Keratinocyte (primary cell): ENCODE measurements around the gene PARD3B. TPM values are rescaled to one million over a fixed set of nuclear protein-coding genes. Genes with fewer than 3 reads are reported as not detected.
A peak's percentile ranks its signal among the peaks of the same experiment; 100 is the strongest.

Experiments
- DNase-seq: peaks from one replicate; pipeline ENCODE4 v3.0.0-alpha.2; 2011; ENCODE audit warnings: low read depth, missing footprints, low spot score
- FAIRE-seq: peaks from 2 replicates; lab custom pipeline; 2011; peaks lifted over from hg19 to GRCh38; lab: Jason Lieb, UNC
- H2AFZ ChIP-seq: 2 replicates; pipeline ENCODE4 v1.6.0; 2012; ENCODE audit warnings: low read length, control low read depth, inconsistent platforms; ENCODE audit not compliant: control insufficient read depth
- H3K27ac ChIP-seq: 2 replicates; pipeline ENCODE4 v1.5.1; 2011; ENCODE audit warnings: low read length; ENCODE audit not compliant: control insufficient read depth, insufficient read depth
- H3K27me3 ChIP-seq: 3 replicates; pipeline ENCODE4 v1.6.0; 2011; ENCODE audit warnings: low read length; ENCODE audit not compliant: control insufficient read depth, insufficient read depth; ENCODE audit errors: extremely low read depth
- H3K36me3 ChIP-seq, 2 experiments: 2 replicates in 1 of 2; 3 replicates in 1 of 2; pipeline ENCODE4 v1.5.1; 2011; ENCODE audit warnings: low read length in 2 of 2, mild to moderate bottlenecking in 1 of 2; ENCODE audit not compliant: control insufficient read depth in 2 of 2, insufficient read depth in 2 of 2; ENCODE audit errors: extremely low read depth in 1 of 2
- H3K4me1 ChIP-seq: 3 replicates; pipeline ENCODE4 v1.5.1; 2011; ENCODE audit warnings: low read length; ENCODE audit not compliant: control insufficient read depth, insufficient read depth; ENCODE audit errors: extremely low read depth
- H3K4me2 ChIP-seq: 3 replicates; pipeline ENCODE4 v1.6.0; 2011; ENCODE audit warnings: low read depth, low read length; ENCODE audit not compliant: control insufficient read depth, insufficient read depth; ENCODE audit errors: extremely low read depth
- H3K4me3 ChIP-seq, 3 experiments: fragments of 200-600 bp in 1 of 3; sonication (generic) in 1 of 3; 2 replicates in 2 of 3; 3 replicates in 1 of 3; pipeline ENCODE4 v1.5.1; 2011 to 2016; ENCODE audit warnings: low read length in 3 of 3, mild to moderate bottlenecking in 3 of 3, control low read depth in 2 of 3, inconsistent platforms in 1 of 3, low read depth in 1 of 3, mixed read lengths in 1 of 3, mixed run types in 1 of 3, moderate library complexity in 1 of 3; ENCODE audit not compliant: control insufficient read depth in 2 of 3, insufficient read depth in 2 of 3; ENCODE audit errors: extremely low read depth in 1 of 3
- H3K79me2 ChIP-seq: 2 replicates; pipeline ENCODE4 v1.6.0; 2012; ENCODE audit warnings: low read length; ENCODE audit not compliant: control insufficient read depth, insufficient read depth
- H3K9ac ChIP-seq: 3 replicates; pipeline ENCODE4 v1.6.0; 2011; ENCODE audit warnings: low read length; ENCODE audit not compliant: control insufficient read depth, insufficient read depth; ENCODE audit errors: extremely low read depth
- H3K9me1 ChIP-seq: 3 replicates; pipeline ENCODE4 v1.6.0; 2011; ENCODE audit warnings: low read length; ENCODE audit not compliant: control insufficient read depth, insufficient read depth; ENCODE audit errors: extremely low read depth
- H3K9me3 ChIP-seq: 2 replicates; pipeline ENCODE4 v1.5.1; 2012; ENCODE audit warnings: low read depth, low read length; ENCODE audit not compliant: control insufficient read depth
- H4K20me1 ChIP-seq: 3 replicates; pipeline ENCODE4 v1.6.0; 2011; ENCODE audit warnings: low read length; ENCODE audit not compliant: control insufficient read depth, insufficient read depth; ENCODE audit errors: extremely low read depth
- EZH2 ChIP-seq: IDR thresholded peaks from one replicate; pipeline ENCODE4 v1.6.1; 2012; ENCODE audit warnings: inconsistent platforms, mild to moderate bottlenecking, low read length, moderate library complexity
- dilution Hi-C: fragments of 300-500 bp; cut with MboI; formaldehyde crosslinking; loops from one replicate; pipeline ENCODE4 v1.7.0; 2020; ENCODE audit warnings: low sequenced_read_pairs; ENCODE audit not compliant: extremely low pct_ligation_motif_present
- polyA plus RNA-seq, 5 experiments: library from polyadenylated mRNA; depleted of rRNA in 3 of 5; stranded (reverse) in 3 of 5; stranded (forward) in 1 of 5; unstranded in 1 of 5; fragments of >200 nt; gene quantifications; 1 replicate in 1 of 5; 2 replicates in 3 of 5; 3 replicates in 1 of 5; pipeline versions ENCODE4 v1.2.1 to v1.2.3, GENCODE V29; 2011 to 2012; ENCODE audit warnings: missing spikeins in 2 of 5, low read depth in 1 of 5, low replicate concordance in 1 of 5
- TF ChIP-seq, protein P1 (sequence below), 3 experiments: IDR thresholded peaks in 1 of 3; conservative IDR thresholded peaks in 1 of 3; optimal IDR thresholded peaks in 1 of 3; 2 replicates in 2 of 3; 3 replicates in 1 of 3; pipeline versions ENCODE3 to v1.5.1; 2011; ENCODE audit warnings: low read length in 3 of 3, mild to moderate bottlenecking in 3 of 3, moderate library complexity in 2 of 3, control low read depth in 1 of 3, inconsistent platforms in 1 of 3; ENCODE audit not compliant: insufficient read depth in 2 of 3; ENCODE audit errors: extremely low read depth in 1 of 3

PARD3B gene
- polyA plus RNA-seq, 1 donor (not counting 4 experiments of a cell fraction or from before 2014, with no cell fraction given): 1.2 TPM

DNA sequence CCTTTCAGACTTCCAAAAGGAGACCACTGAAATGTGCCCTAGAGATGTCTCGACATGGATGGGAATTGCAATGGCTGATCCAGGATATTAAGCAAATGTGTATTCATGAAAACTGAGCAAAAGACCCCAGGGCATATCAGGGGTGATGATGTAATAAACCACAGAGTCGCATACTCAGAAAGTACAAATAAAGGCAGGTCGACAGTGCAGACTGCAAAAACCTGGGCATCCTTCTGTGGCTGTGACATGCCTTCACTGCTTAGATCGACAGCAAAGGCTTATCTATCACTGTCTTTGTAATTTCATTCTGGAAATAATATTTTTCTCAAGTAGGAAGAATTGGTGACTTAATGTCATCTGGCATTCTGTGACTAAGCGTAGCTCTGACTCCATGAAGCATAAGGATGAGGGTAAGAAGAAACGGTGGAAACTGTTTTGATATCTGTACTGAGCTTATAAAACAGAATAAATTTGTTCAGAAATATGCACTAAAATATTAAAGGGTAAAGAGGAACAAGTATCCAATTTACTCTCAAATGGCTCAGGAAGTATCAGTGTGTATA, 1021.4 kb downstream of the PARD3B start:
- H4K20me1 ChIP-seq: no peaks in the 10 kb centered on the region
- H2AFZ ChIP-seq: no peak overlapping the region
- TF ChIP-seq, protein P1, sequence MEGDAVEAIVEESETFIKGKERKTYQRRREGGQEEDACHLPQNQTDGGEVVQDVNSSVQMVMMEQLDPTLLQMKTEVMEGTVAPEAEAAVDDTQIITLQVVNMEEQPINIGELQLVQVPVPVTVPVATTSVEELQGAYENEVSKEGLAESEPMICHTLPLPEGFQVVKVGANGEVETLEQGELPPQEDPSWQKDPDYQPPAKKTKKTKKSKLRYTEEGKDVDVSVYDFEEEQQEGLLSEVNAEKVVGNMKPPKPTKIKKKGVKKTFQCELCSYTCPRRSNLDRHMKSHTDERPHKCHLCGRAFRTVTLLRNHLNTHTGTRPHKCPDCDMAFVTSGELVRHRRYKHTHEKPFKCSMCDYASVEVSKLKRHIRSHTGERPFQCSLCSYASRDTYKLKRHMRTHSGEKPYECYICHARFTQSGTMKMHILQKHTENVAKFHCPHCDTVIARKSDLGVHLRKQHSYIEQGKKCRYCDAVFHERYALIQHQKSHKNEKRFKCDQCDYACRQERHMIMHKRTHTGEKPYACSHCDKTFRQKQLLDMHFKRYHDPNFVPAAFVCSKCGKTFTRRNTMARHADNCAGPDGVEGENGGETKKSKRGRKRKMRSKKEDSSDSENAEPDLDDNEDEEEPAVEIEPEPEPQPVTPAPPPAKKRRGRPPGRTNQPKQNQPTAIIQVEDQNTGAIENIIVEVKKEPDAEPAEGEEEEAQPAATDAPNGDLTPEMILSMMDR (optimal IDR thresholded peaks at IDR 0.05 in 1 of 3, IDR thresholded peaks at IDR 0.05 in 1 of 3, conservative IDR thresholded peaks at IDR 0.05 in 1 of 3; ENCODE audit: extremely low read depth in 1 of 3, insufficient read depth in 2 of 3, low read length in 3 of 3): no peak
- no peak for TF ChIP-seq EZH2
- no peaks in the 10 kb centered on the region for H3K9me3 ChIP-seq
- H3K27ac ChIP-seq: no peak overlapping the region
- no peaks in the 10 kb centered on the region for H3K9me1 ChIP-seq
- dilution Hi-C loops: no loop called here
- DNase-seq: no peak
- no peak for FAIRE-seq
- H3K9ac ChIP-seq: no peak overlapping the region
- H3K36me3 ChIP-seq: no peaks in the 10 kb centered on the region
- H3K4me1 ChIP-seq: peaks cover 5% of the 10 kb centered on the region
- H3K27me3 ChIP-seq: no peaks in the 10 kb centered on the region
- H3K4me2 ChIP-seq: no peak overlapping the region
- H3K79me2 ChIP-seq: no peaks in the 10 kb centered on the region
- H3K4me3 ChIP-seq: no peak overlapping the region

DNA sequence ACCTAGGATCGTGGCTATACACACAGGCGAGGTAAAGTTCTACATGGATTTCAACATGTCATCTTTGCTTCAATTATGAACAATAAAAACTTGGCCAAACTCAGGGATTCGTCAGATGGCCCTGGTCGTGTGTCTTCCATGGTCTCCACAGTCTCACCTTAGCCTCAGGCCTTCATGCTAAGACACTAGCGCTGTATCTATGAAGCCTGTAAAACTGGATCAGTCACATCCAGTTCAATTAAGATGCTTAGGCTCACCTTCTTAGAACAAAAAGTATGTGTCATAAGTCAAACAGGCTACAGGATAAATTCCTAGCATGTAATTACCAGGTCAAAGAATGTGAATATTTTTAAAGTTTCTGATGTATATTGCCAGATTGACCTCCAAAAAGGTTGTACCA, 1023.3 kb downstream of the PARD3B start:
- H3K4me2 ChIP-seq: no peak overlapping the region
- H3K79me2 ChIP-seq: no peaks in the 10 kb centered on the region
- H3K9me3 ChIP-seq: no peaks in the 10 kb centered on the region
- H3K9me1 ChIP-seq: no peaks in the 10 kb centered on the region
- TF ChIP-seq EZH2: no peak
- TF ChIP-seq, protein P1 (optimal IDR thresholded peaks at IDR 0.05 in 1 of 3, IDR thresholded peaks at IDR 0.05 in 1 of 3, conservative IDR thresholded peaks at IDR 0.05 in 1 of 3; ENCODE audit: extremely low read depth in 1 of 3, insufficient read depth in 2 of 3, low read length in 3 of 3): no peak
- no peak overlapping the region for H2AFZ ChIP-seq
- no peak overlapping the region for H3K9ac ChIP-seq
- DNase-seq (no peak), FAIRE-seq (peak; percentile 83)
- no peak overlapping the region for H3K4me3 ChIP-seq
- no peaks in the 10 kb centered on the region for H3K27me3 ChIP-seq
- H3K27ac ChIP-seq: no peak overlapping the region
- dilution Hi-C loops: no loop called here
- no peaks in the 10 kb centered on the region for H3K36me3 ChIP-seq
- no peaks in the 10 kb centered on the region for H4K20me1 ChIP-seq
- peaks cover 6% of the 10 kb centered on the region for H3K4me1 ChIP-seq
